ENCODE data around the gene GREM1.

The GREM1 gene

GRCh38 chr15:32698773-32699390, 18.9 kb upstream of the GREM1 start:
- no peak for DNase-seq

DNA sequence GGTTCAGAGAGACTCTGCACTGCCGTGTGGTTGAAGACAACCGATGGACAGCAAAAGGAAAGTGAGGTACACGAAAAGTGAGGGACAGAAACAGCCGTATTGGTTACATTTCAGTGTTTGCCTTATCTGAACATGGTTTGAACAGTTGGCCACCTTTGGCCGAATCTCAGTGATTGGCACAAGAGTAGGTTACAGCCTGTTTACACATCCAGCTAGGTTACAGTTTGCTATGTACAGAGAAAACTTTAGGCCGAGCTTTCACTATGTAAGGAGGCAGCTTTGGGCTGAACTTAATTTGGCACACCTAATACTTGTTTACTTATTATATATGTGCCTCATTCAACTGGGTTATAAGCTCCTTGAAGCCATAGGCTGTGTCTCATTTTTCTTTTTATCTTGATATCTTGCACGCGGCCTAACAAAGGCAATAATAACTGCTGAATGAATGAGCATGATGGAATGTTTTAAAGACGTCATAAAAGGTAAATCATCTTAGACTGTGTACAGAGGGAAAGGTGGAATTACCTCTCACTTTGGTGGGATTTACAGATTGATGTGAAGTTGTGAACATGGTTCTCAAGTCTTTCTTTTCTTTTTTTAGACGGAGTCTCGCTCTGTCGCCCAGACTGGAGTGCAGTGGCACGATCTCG, 17.2 kb upstream of the GREM1 start:
- DNase-seq, result no peak

DNA sequence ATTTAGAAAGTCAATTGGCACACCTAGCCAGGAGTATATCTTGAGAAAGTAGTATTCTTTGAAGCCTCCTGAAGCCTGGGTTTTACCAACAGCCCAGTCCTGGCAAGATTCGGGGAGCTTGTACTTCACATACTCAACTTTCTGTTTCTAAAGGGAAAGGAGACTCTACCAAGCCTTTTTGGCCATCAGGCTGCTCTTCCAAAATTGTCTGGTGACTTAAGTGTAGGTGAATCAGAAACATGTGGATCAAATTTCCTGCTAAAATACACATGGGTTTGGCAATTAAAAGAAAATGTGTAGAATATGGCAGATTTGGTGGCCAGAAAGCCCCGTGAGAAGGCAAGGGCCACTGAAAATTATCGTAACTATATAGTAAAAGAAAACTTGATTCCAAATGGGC, 15.9 kb upstream of the GREM1 start:
- no peak for DNase-seq

- no peak for DNase-seq
Measured at GRCh38 chr15:32704395-32704981, 13.3 kb upstream of the GREM1 start.

- no peak for DNase-seq
Measured at GRCh38 chr15:32705446-32705845, 12.4 kb upstream of the GREM1 start.

GRCh38 chr15:32706704-32707103, 11.1 kb upstream of the GREM1 start:
- no peak for DNase-seq

DNA sequence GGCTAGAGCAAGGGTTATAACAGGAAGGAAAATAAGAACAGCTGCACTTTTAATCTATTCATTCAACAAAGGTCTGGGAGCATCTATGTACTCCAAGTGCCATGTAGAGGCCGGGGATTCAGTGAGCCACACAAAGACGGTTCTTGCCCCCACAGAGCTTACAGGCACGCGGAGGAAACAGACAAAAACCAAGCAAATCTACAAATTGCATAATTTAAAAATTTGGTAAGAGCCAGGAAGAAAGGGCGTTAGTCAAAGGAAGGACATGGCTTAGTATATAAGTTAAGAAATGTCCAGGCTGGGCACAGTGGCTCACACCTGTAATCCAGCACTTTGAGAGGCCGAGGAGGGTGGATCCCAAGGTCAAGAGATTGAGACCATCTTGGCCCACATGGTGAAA, 10.4 kb upstream of the GREM1 start:
- no peak for DNase-seq

- no peak for DNase-seq
Measured at GRCh38 chr15:32709295-32710033, 8.3 kb upstream of the GREM1 start.

DNA sequence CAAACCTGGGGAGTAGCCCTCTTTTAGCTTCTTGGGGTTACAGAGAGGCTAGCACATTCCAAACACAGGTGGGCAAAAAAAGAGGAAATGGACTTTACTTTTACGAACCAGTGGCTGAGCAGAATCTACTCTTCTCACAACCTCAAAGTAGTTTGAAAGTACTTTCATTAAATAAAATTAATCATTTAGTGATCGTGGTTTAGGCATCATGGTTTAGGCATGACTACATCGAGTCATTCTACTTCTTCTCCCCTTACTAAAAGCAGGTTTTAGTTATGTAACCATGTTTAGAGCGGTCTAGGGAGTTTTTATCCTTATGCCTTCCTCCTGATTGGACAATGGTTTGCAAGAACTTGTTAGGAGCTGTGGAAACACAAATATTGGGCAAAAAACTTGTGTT, 2.5 kb upstream of the GREM1 start:
- DNase-seq, result no peak

GRCh38 chr15:32716216-32716914, 1.4 kb upstream of the GREM1 start:
- no peak for DNase-seq

GRCh38 chr15:32716915-32717425, 834 bp upstream of the GREM1 start:
- no peak for DNase-seq

DNA sequence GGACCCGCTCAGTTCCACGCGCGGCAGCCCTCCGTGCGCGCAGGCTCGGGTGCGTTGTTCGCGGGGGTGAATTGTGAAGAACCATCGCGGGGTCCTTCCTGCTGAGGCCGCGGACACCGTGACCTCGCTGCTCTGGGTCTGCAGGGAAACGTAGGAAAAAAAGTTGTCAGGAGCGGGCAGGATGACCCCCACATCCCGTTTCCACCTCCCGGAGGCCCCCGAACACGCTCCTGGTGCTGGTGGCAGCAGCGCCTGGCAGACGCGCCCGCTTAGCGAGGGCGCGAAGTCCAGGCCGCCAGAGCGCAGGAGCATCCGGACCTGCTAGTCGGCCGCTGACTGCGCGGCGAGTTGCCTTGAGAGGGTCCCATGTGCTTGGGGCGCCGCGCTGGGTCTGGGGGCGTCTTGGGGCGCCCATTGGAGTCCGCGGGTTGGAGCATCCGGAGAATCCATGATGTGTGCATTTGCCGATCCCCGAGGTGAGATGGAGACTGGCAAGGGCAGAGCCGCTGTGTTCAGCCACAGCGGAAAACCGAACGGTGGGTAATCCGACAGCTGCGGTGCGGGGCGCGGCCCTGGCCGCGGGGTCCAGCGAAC, 520 bp downstream of the GREM1 start:
- no peak for DNase-seq

- no peak for DNase-seq
Measured at GRCh38 chr15:32718821-32719716, 1.3 kb downstream of the GREM1 start.

DNA sequence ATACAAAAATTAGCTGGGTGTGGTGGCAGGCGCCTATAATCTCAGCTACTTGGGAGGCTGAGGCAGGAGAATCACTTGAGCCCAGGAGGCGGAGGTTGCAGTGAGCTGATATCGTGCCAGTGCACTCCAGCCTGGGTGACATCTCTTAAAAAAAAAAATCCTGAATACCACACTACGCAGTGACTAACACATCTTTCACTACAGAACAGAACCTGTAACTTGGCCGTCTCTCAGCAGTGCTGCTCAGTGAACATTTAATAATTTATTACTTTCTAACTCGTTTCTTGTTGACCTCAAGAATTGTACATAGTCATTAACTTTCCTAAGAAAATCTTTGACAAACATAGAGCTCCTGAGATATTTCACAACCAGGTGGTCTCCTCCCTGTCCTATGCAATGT, 3.8 kb downstream of the GREM1 start:
- DNase-seq, result no peak

DNA sequence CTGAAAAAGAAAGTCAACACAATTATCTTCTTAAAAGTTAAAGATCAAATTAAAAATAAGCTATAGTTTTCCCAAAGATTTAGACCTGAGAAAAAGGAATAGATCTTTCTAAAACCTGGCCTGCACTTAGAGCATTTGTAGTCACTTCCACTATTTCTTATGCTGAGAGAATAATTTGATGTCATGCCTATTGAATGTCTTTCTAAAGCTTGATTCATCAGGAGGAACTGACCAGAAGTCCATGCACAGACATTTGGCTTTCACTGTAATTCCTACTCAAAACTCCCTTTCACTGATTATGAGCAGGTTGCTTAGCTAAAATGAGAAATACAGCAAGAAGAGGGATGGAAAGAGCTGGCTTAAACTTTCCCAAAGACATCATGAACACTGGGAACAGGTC, 4.3 kb downstream of the GREM1 start:
- DNase-seq, result no peak

DNA sequence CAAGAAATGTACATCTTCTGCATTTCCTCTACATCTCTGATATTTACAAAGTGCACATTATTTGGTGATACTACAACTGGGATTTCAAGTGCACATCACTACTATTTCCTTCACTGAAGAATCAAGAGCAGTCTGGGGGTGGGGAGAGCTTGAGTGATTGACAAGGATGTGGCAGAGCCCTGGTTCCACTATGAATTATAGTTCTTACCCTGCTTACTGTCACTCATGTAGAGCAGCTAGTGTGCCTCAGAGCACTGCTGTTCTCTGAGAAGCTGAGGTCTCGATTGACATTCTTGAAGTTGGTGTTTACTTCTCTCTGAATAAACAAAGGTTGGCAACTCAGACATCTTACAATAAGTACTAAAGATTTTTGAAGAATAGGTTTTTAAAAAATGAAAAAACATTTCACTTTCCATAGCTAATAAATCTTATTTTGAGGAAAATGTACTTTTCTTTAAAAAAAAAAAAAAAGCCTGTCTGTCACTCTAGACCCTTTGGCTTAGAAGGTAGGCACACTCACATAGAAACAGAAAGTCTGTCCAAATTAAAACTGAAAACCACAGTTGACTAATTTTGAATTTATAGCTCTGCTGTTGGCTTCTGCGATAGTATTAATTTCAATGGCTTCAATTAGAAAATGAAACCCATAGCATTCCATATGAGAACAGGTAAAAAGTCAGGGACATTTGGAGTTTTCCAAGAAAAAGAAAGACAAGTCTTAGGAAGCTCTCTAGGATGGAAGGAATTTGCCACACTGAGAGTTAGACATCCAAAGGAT, 5.6 kb downstream of the GREM1 start:
- DNase-seq, result no peak

GRCh38 chr15:32729700-32730395, 12.0 kb downstream of the GREM1 start:
- DNase-seq, result no peak

DNA sequence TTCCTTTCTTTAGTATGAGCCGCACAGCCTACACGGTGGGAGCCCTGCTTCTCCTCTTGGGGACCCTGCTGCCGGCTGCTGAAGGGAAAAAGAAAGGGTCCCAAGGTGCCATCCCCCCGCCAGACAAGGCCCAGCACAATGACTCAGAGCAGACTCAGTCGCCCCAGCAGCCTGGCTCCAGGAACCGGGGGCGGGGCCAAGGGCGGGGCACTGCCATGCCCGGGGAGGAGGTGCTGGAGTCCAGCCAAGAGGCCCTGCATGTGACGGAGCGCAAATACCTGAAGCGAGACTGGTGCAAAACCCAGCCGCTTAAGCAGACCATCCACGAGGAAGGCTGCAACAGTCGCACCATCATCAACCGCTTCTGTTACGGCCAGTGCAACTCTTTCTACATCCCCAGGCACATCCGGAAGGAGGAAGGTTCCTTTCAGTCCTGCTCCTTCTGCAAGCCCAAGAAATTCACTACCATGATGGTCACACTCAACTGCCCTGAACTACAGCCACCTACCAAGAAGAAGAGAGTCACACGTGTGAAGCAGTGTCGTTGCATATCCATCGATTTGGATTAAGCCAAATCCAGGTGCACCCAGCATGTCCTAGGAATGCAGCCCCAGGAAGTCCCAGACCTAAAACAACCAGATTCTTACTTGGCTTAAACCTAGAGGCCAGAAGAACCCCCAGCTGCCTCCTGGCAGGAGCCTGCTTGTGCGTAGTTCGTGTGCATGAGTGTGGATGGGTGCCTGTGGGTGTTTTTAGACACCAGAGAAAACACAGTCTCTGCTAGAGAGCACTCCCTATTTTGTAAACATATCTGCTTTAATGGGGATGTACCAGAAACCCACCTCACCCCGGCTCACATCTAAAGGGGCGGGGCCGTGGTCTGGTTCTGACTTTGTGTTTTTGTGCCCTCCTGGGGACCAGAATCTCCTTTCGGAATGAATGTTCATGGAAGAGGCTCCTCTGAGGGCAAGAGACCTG, 13.2 kb downstream of the GREM1 start:
- DNase-seq, result no peak

All from stimulated activated CD4-positive, alpha-beta T cell treated with anti-CD3 and anti-CD28 coated beads, Interleukin-4, amount 100 ng/mL, for 24 hours (primary cell).